ENCODE measurements around the gene SFT2D3. TPM values are rescaled to one million over a fixed set of nuclear protein-coding genes. Genes with fewer than 3 reads are reported as not detected.

Gene SFT2D3
- polyA plus RNA-seq, 1 donor from 2014 or later, result 6.2 TPM

- Histone ChIP-seq H3K27me3 (ENCODE audit: insufficient read depth, low read depth, low read length) (peaks cover 19% of the 10 kb centered on the region), H3F3A (ENCODE audit: insufficient read depth, low read length, poor library complexity, severe bottlenecking) (no peaks in the 10 kb centered on the region)
Observed at GRCh38 chr2:127670055-127670956, 31.0 kb upstream of the SFT2D3 start.

GRCh38 chr2:127670957-127671290, 30.4 kb upstream of the SFT2D3 start:
- Histone ChIP-seq H4K20me1 (ENCODE audit: insufficient read depth) (no peaks in the 10 kb centered on the region), H3F3A (ENCODE audit: insufficient read depth, low read length, poor library complexity, severe bottlenecking) (no peaks in the 10 kb centered on the region), H3K79me2 (replicated peaks; ENCODE audit: insufficient read depth, low read length) (no peaks in the 10 kb centered on the region), H3K9me2 (ENCODE audit: insufficient read depth, low read length) (no peaks in the 10 kb centered on the region), H3K27ac (ENCODE audit: low read length) (no peak overlapping the region), H3K27me3 (ENCODE audit: insufficient read depth, low read depth, low read length) (peaks cover 22% of the 10 kb centered on the region), H3K9ac (ENCODE audit: low read length) (no peak overlapping the region), H2AFZ (ENCODE audit: low read depth, low read length) (no peak overlapping the region), H3K9me3 (ENCODE audit: low read length) (no peaks in the 10 kb centered on the region), H3K4me3 (ENCODE audit: low read length) (no peak overlapping the region), H3K4me2 (ENCODE audit: low read length) (no peak overlapping the region), H3K36me3 (ENCODE audit: insufficient read depth, low read length) (no peaks in the 10 kb centered on the region)
- TF ChIP-seq MXI1 (conservative IDR thresholded peaks at IDR 0.05; ENCODE audit: poor library complexity, severe bottlenecking), result no peak
- no peak for TF ChIP-seq REST (IDR thresholded peaks at IDR 0.05; ENCODE audit: borderline replicate concordance)
- TF ChIP-seq SMC3 (conservative IDR thresholded peaks at IDR 0.05; ENCODE audit: poor library complexity), result no peak
- TF ChIP-seq CTCF (IDR thresholded peaks at IDR 0.05; ENCODE audit: poor library complexity, severe bottlenecking), result no peak

More at GRCh38 chr2:127670055-127670956, 31.0 kb upstream of the SFT2D3 start:
- Histone ChIP-seq H3K27ac (ENCODE audit: low read length) (no peak overlapping the region), H3K9me3 (ENCODE audit: low read length) (no peaks in the 10 kb centered on the region), H3K79me2 (replicated peaks; ENCODE audit: insufficient read depth, low read length) (no peaks in the 10 kb centered on the region), H3K4me2 (ENCODE audit: low read length) (no peak overlapping the region), H4K20me1 (ENCODE audit: insufficient read depth) (no peaks in the 10 kb centered on the region), H3K4me3 (ENCODE audit: low read length) (no peak overlapping the region), H2AFZ (ENCODE audit: low read depth, low read length) (no peak overlapping the region), H3K36me3 (ENCODE audit: insufficient read depth, low read length) (no peaks in the 10 kb centered on the region), H3K9me2 (ENCODE audit: insufficient read depth, low read length) (no peaks in the 10 kb centered on the region), H3K9ac (ENCODE audit: low read length) (no peak overlapping the region)
- no peak for TF ChIP-seq SMC3 (conservative IDR thresholded peaks at IDR 0.05; ENCODE audit: poor library complexity)
- no peak for TF ChIP-seq TAF1 (IDR thresholded peaks at IDR 0.05; ENCODE audit: low read depth)
- TF ChIP-seq RAD21 (conservative IDR thresholded peaks at IDR 0.05), result no peak
- no peak for TF ChIP-seq POLR2AphosphoS5 (IDR thresholded peaks at IDR 0.05)
- TF ChIP-seq MXI1 (conservative IDR thresholded peaks at IDR 0.05; ENCODE audit: poor library complexity, severe bottlenecking), result no peak
- TF ChIP-seq EP300 (conservative IDR thresholded peaks at IDR 0.05; ENCODE audit: poor library complexity, severe bottlenecking), result no peak
- no peak for TF ChIP-seq CTCF (IDR thresholded peaks at IDR 0.05; ENCODE audit: poor library complexity, severe bottlenecking)
- TF ChIP-seq REST (IDR thresholded peaks at IDR 0.05; ENCODE audit: borderline replicate concordance), result no peak
- TF ChIP-seq EZH2 (IDR thresholded peaks at IDR 0.05; ENCODE audit: borderline replicate concordance, insufficient read depth, low read length, poor library complexity, severe bottlenecking), result no peak
